Thyroid gland (tissue), 4 donors: ENCODE measurements around the gene AMER3.
A peak's percentile ranks its signal among the peaks of the same experiment; 100 is the strongest.

ENCODE experiments used
- POLR2A ChIP-seq, 2 donors: fragments of 450-650 bp; IDR thresholded peaks; one replicate each; pipeline ENCODE4 v1.6.1; 2017; ENCODE audit warnings: antibody characterized with exemption in 2 of 2, mild to moderate bottlenecking in 2 of 2, moderate library complexity in 1 of 2
- TF ChIP-seq, protein P1 (sequence below), 6 experiments: fragments of 200-600 bp in 3 of 6; fragments of 450-650 bp in 3 of 6; sonication (generic) in 3 of 6; IDR thresholded peaks; one replicate each; pipeline ENCODE4 v1.5.1; 2016 to 2019; ENCODE audit warnings: antibody characterized with exemption in 6 of 6, mild to moderate bottlenecking in 2 of 6, inconsistent platforms in 1 of 6, moderate library complexity in 1 of 6

DNA sequence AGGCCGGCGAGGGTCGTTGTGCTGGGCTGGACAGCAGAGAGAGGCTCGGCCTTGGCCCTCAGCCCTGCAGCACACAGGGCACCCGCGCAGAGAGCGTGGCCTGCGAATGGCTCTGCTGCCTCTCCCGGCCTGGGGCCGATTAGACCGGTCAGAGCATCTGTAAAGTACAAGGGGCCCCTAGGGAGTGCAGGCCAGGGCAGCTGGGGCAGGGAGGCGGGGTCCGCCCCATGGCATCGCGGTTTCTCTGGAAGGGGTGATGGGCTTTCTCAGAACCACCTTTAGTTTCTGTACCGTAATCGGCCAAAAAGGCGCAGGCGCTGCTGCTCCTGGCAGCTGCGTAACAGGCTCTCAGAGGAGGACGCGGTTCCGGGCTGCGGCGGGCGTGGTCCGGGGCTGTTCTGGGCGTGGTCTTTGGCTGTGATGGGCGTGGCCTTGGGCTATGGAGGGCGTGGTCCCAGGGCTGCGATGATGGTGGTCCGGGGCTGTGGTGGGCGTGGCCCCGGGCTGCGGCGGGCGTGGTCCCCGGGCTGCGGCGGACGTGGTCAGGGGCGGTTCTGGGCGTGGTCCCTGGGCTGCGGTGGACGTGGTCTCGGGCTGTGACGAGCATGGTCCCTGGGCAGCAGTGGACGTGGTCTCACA is 27.9 kb upstream of the AMER3 start:
- TF ChIP-seq, protein P1, sequence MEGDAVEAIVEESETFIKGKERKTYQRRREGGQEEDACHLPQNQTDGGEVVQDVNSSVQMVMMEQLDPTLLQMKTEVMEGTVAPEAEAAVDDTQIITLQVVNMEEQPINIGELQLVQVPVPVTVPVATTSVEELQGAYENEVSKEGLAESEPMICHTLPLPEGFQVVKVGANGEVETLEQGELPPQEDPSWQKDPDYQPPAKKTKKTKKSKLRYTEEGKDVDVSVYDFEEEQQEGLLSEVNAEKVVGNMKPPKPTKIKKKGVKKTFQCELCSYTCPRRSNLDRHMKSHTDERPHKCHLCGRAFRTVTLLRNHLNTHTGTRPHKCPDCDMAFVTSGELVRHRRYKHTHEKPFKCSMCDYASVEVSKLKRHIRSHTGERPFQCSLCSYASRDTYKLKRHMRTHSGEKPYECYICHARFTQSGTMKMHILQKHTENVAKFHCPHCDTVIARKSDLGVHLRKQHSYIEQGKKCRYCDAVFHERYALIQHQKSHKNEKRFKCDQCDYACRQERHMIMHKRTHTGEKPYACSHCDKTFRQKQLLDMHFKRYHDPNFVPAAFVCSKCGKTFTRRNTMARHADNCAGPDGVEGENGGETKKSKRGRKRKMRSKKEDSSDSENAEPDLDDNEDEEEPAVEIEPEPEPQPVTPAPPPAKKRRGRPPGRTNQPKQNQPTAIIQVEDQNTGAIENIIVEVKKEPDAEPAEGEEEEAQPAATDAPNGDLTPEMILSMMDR (IDR thresholded peaks at IDR 0.05): no peak
- peak in 1 of 2 donors; percentile 60 for TF ChIP-seq POLR2A (IDR thresholded peaks at IDR 0.05)
